ENCODE measurements around the gene ATAD2B.

Gene ATAD2B

DNA sequence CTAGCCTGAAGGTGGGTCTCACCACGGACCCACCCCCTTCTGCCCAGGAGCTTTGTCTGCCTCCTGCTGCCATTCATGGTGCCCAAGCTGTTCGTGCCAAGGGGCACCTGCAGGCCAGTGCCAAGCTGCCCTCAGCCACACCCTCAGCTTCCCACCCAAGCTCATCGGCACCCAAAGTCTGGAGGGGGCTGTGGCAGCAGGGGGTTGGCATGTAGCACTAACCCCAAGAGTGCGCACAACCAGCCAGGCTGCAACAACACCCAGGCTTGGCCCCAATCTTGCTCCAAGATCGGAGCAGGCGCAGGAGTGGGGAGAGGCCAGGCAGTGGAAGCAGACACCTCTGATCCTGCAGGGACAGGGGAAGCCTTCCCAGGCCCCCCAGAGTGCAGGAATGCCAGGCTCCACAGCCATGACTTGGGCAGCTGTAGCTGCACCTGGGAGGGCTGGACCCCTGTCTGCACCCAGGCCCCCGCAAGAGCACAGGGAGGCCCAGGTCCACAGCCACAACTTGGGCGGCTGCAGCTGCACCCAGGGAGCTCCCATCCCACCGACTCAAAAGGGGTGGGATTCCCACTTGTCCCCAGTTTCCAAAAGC, 89.9 kb downstream of the ATAD2B start:
- no peak for DNase-seq (ENCODE audit: low read depth)

- no peak for DNase-seq (ENCODE audit: low read depth)
Observed at GRCh38 chr2:23836505-23836904, 90.4 kb downstream of the ATAD2B start.

DNA sequence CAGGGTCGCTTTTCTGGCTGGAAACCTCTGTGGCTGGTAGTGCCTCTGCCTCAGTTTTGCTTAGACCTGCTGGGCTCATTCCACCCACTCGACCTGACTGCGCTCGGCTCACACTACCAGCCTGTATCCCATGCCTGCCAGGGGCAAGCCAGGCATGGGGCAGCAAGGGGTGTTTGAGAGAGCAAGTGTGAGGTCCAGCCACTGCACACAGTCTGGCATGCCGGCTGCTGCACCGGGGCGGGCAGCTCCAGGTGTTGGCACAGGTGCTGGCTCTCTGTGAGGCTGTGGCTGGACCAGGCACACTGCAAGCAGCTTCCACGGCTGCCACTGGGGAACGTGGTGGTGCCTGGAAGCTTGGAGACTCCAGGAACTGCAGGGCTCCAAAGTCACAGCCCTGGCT, 90.9 kb downstream of the ATAD2B start:
- no peak for DNase-seq (ENCODE audit: low read depth)

- DNase-seq (ENCODE audit: low read depth), result no peak
Observed at GRCh38 chr2:23835423-23835822, 91.5 kb downstream of the ATAD2B start.

DNA sequence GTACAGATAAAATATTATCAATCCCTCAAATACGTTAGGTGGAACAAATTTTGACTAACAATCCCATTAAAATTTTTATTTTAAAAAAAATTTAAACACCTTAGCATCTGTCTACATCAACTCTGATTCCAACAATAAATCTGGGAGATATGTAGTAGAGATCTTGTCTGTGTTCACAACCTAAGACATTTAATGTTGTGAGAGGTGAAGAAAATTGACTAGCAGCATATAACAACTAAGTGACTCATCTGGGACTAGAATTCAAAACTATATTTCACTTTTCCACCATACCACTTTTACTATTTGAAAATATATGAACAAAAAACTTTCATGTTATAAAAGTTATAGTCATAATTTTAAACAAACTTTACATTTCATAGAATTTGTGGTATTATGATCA, 97.9 kb downstream of the ATAD2B start:
- no peak for DNase-seq (ENCODE audit: low read depth)

DNA sequence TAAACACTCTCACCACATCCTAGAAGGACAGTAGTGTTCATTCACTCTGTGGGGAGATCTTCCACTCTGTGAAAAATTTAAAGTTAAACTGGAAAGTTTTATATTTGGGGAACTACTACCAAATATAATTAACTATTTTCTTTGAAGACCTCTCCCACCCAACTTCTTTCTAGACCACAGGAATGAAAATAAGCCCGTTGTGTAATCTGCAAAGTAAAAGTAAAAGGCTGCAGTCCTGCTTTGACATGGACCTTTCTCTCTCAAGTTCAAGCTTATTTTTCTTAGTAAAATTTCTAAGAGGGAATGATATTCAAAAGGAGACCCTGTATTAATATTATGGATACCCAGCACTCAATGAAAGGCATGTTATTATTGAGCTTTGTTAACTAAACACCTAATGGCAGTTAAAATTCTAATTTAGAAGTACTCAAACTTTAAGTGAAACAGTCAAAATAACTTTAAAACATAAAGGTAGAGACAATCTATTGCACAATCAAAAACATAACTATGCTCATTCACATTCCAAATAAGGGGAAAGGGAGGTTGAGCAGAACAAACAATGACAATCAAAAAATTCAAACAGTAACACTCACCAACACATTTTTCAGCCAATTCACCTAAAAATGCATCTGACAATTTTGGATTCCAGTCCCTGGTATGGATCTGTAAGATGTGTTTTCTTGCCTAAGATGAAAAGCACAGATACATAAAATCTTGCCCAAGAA, 98.5 kb downstream of the ATAD2B start:
- DNase-seq (ENCODE audit: low read depth), result no peak

- DNase-seq (ENCODE audit: low read depth), result no peak
Observed at GRCh38 chr2:23827287-23827686, 99.6 kb downstream of the ATAD2B start.

GRCh38 chr2:23826771-23827170, 100.2 kb downstream of the ATAD2B start:
- no peak for DNase-seq (ENCODE audit: low read depth)

DNA sequence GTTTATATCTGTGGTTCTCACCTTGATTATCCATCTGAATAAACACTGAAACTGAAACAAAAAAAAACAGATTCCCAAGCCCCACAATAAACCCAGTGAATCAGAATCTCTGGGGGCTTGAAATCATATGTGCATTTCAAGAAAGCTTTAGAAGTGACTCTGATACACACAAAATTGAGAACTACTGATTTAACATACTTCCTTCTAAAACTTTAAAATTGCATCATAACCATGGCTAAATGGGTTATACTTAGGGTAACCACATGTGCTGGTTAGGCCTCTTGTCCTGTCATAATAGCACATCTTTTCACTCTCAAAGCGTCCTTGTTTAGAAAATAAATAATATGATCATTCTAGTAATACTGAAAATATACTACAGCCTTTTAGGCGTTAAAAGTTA, 100.9 kb downstream of the ATAD2B start:
- no peak for DNase-seq (ENCODE audit: low read depth)

DNA sequence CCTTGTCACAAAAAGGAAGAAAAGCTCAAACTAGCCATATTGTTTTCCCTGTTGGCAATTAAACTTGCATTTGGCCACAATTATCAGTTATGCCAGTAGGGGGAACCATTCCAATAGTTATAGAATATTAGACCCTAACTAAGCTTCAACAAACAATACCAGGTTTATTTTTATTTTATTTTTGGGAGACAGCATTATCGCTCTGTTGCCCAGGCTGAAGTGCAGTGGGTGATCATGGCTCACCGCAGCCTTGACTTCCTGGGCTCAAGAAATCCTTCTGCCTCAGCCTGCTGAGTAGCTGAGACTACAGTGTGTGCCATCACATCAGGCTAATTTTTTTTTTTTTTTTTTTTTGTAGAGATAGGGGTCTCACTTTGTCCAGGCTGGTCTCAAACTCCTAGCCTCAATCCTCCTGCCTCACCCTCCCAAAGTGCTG, 102.1 kb downstream of the ATAD2B start:
- peak; percentile 29 for DNase-seq (ENCODE audit: low read depth)

DNA sequence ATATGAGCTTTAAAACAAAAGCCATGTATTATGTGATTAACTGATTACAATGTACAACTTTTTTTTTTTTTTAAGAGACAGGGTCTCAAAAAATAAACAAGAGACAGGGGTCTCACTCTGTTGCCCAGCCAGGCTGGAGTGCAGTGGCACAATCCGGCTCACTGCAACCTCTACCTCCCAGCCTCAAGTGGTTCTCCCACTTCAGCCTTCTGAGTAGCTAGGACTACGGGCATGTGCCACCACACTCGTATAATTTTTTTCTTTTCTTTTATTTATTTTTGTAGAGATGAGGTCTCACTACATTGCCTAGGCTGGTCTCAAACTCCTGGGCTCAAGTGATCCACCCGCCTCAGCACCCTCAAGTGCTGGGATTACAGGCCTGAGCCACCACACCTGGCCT, 103.1 kb downstream of the ATAD2B start:
- no peak for DNase-seq (ENCODE audit: low read depth)

GRCh38 chr2:23814963-23815362, 112.0 kb downstream of the ATAD2B start:
- DNase-seq (ENCODE audit: low read depth), result no peak

DNA sequence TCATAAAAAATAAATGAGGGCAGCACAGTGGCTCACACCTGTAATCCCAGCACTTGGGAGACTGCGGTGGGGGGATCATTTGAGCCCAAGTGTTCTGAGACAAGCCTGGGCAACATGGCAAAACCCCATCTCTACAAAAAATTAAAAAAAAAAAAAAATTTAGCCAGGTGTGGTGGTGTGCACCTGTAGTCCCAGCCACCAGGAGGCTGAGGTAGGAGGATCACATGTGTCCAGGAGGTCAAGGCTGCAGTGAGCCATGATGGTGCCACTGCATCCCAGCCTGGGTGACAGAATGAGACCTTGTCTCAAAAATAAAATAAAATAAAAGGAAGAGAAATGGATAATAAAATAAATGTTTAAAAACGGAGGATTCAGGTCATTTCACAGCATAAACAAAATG, 113.5 kb downstream of the ATAD2B start:
- DNase-seq (ENCODE audit: low read depth), result no peak

DNA sequence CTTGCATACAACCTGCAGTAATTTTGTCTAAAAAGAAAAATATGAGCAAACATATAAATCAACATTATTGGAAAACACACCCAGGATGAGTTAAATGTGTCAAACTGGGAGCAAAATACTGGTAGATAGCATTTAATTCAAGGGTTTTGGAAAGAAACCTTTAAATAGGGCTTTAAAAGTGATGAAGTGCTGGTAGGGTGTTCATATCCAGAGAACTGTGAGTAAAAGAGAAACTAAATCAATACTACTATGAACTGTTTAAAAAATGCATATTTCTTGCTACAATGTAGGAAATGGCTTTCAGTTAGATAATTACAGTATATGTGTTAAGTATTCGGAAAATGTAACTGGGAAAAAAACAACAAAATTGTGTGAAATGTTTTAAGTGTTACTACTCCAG, 117.8 kb downstream of the ATAD2B start:
- no peak for DNase-seq (ENCODE audit: low read depth)

DNA sequence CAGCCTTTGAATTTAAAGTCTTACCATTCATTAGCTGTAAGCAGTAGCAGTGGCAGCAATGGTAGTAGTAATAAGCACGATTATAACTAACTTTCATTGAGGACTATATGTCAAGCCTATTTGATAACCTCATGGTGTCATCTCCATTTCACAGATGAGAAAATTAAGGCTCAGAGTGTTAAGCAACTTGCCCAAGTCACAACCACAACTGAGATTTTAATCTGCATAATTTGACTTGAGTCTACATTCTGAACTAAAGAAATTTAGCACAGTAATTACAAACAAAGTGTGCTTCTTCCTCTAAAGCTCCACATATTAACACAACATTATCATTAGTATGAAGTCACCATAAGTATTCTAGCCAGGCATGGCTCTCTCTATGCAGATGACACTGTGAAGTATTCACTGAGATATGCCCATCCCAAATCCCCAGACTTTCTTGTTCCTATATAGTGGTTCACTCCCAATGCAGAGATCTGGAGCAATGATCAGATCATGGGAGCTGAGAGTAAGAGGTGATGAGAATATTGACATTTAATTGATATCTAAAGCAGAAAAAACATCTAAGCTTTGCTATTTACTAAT, 120.2 kb downstream of the ATAD2B start:
- no peak for DNase-seq (ENCODE audit: low read depth)

DNA sequence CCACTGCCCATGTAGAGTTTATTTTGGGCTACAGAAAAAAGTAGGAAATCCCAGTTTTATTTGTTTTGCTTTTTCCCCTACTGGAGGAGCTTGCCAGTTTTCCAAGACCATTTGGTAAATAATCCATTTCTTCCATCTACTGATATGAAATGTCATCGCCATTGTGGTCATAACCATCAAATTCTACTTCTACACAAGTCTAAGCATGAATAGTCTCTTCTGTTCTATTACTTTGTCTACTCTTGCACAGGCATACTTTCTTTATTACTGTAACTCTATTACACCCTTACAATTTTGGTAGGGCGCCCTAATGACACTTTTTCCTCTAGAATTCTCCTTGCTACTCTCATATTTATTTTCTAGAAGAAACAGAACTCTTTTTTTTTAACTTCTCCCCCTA, 120.7 kb downstream of the ATAD2B start:
- DNase-seq (ENCODE audit: low read depth), result no peak

GRCh38 chr2:23803965-23804542, 122.9 kb downstream of the ATAD2B start:
- DNase-seq (ENCODE audit: low read depth), result no peak

DNA sequence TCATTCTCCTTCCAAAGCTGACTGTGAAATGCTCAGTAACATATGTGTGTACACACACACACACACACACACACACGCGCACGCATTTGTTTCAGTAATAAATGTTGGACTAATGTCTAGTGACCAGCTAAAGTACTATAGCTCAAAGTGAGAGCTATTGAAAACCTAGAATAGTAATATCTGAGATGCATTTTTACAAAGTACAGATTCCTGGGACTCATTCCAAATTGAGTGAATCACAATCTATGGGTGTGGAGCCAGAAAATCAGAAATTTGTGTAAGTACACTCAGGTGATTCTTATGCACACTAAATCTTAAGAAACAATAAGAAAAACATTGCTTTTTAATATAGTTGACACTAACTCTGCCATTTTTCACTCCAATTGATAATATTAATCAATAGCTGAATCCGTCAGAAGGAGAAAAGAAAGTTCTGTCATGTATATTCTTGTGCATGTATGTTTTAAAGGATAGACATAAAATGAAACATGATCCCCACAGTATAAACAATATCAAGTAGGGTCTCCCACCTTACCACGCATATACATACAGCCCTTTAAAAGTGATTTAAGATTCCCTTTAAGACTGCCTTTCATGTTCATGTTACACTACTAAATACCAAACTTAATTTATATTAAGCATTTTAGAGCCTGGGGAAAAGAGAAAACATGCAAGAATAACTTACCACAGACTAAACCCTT, 123.5 kb downstream of the ATAD2B start:
- peak; percentile 30 for DNase-seq (ENCODE audit: low read depth)

DNA sequence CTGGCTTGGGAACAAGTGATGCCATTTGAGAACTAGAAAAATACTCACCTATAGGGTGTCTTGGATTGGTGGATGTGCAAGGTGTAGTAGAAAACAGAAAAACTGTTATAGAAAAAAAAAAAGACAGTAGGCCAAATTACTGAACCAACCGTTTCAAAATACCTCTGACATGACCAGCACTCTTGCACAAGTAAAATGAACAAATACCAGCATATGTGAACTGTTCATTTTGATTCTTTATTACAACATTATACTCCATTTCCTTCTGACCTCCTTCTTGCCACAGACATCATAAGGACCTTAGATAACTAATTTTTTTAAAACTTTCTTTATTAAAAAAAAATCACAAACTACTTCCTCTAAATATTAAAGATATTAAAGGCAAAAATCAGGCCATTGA, 125.5 kb downstream of the ATAD2B start:
- DNase-seq (ENCODE audit: low read depth), result peak; percentile 41

DNA sequence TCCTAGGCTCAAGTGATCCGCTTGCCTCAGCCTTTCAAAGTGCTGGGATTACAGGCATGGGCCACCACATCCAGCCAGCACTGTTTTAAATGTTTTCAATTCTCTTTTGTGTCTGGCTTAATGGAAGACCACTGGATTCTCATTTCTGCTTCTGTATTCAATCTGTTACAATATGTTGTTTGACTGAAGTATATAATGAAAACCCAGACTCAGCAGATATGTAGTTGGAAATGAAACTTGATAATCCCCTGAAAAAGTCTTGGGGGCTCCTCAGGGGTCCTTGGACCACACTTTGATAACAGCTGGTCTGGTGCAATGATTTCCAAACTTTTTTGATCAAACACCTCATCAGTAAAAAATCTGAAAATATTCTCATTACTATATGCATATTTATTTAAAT, 132.7 kb downstream of the ATAD2B start:
- no peak for DNase-seq (ENCODE audit: low read depth)

GRCh38 chr2:23793476-23793875, 133.4 kb downstream of the ATAD2B start:
- DNase-seq (ENCODE audit: low read depth), result no peak

- peak; percentile 69 for DNase-seq (ENCODE audit: low read depth)
Observed at GRCh38 chr2:23791030-23791429, 135.9 kb downstream of the ATAD2B start.

DNA sequence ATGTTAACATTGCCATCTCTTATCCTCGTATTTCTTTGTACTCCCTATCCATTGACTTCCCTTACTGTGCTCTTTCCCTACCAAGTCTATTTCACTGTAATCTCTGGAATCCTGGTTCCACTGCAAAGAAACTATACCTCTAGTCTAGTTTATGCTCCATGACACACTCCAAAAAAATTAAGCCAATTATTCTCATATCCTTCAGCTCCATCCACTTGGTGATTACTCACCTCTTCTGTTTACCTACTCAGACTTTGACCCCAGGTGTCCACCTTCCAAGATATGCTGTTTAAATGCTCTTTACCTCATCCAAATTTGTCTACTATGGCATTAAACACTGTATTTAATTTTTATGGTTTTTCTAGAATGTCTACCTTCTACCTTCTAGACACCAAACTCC, 137.9 kb downstream of the ATAD2B start:
- DNase-seq (ENCODE audit: low read depth), result no peak

Measured in fibroblast of the conjunctiva (primary cell).